ENCODE data around the gene SYNDIG1L.

GRCh38 chr14:74464785-74465184 is 38.8 kb upstream of the SYNDIG1L start:
- TF ChIP-seq EZH2 (IDR thresholded peaks at IDR 0.05; ENCODE audit: borderline replicate concordance, low read depth, low read length, severe bottlenecking) (no peak), CTCF (IDR thresholded peaks at IDR 0.05; ENCODE audit: extremely low read depth in 1 of 2, insufficient read depth in 1 of 2, low read depth in 1 of 2, low read length in 2 of 2) (no peak), MYC (IDR thresholded peaks at IDR 0.05; ENCODE audit: low read depth, low read length) (no peak), POLR2AphosphoS5 (IDR thresholded peaks at IDR 0.05; ENCODE audit: insufficient read depth, low read depth, low read length) (no peak)
